HG03342 (cell line): Measurements from ENCODE around the gene ZNF423.

Source experiments
- ATAC-seq: cut with Tn5 transposase; IDR thresholded peaks from one replicate; pipeline ENCODE4 v1.9.1; 2021; ENCODE audit warnings: mild to moderate bottlenecking, moderate library complexity; ENCODE audit not compliant: unreplicated experiment

The ZNF423 gene

DNA sequence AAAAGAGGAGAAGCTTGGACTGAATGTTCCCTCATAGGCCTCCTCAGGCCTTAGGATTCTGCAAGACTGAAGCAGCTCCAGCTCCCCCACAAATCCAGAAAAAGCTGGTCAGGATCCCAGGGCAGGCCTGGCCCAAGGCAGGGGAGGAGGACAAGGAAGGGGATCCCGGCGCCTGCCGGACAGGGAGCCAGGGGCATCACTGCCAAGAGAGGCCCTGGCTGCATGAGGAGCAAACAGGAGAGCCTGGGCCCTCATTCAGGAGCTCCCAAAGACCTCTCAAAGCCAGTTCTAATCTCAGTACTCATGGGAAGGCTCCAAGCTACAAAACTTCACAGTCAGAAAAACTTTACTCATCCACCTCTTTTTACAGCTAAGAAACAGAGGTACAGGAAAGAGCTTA lies 67.3 kb downstream of the ZNF423 start:
- no peak for ATAC-seq

DNA sequence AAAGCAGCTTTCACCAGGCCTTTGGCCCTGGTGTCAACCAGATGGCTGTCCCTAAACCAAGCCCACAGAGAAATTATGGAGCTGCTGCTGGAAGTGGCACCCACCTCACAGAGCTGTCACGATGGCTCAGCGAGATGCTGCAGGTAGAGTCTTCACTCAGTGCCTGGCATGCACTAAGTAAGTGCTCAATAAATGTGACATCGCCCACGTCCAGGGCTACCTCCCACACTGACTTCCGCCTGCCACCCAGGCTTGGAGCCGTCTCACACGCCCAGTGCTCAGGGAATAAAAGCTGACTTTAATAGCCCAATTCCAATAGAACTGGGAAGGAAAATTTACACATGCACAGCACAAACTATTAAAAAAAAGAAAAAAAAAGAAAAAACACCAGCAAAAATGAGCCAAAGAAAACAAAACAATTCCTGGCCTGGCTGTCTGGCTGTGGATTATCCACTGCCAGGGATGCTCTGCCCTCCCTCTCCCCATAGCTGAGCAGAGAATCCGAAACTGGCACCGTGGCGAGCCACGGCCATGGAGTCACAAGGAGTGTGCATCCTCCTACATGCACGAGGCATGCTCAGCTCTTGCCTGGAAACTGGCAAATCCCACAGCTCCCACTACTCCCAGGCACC lies 68.9 kb downstream of the ZNF423 start:
- no peak for ATAC-seq

DNA sequence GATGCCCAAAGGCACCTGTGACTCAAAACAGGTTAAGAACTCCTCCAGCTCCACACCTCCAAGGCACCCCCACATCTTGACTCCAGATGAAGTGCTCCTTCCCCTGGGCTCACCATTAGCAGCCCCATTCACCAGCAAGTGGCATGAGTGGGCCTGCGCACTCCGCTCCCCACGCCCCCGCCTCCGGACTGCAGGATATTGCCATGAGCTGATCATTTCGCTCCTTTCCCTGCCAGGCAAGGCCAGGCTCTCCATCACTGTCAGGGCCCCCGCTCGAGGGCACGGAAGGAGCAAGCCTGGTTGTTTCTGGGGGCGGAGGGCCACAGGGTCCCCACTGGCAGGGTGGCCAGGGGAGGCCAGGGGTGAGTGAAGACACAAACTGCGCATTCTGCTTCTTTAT lies 69.9 kb downstream of the ZNF423 start:
- ATAC-seq: no peak

DNA sequence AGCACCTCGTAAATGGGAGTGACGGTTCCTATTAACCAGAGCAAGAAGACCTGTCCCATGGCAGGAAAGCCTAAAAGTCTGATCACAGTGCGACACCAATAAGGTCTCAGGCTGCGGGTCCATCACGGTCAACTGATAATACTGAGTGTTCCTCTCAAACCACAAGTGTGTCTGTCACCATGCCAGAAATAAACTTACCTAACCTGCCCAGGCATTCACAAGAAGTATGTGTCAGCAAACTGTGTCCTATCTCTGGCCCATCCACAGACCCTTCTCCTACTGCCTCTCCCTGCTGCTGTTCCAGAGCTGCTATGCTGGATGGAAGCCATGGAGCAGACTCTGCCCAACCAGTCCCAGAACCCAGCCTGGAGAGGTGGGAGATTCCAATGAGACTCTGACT lies 73.5 kb downstream of the ZNF423 start:
- no peak for ATAC-seq

DNA sequence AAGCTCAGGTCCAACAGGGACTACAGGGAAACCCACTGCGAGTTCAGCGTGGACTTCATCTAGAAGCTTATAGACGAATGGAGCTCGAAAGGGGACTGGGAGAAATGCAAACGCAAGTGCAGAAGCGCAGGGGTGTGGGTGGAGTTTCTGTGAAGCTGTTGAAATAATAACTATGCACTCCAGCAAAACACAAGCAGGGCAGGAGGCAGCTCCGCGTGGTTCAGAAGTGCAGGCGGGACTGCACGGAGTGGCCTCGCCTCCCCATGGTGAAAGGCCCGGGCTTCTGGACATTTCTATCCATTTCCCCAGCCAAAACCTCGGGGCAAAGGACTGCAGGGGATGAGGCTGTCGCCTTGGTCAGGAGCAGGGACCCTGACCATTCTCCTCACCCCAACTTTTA lies 74.5 kb downstream of the ZNF423 start:
- no peak for ATAC-seq

DNA sequence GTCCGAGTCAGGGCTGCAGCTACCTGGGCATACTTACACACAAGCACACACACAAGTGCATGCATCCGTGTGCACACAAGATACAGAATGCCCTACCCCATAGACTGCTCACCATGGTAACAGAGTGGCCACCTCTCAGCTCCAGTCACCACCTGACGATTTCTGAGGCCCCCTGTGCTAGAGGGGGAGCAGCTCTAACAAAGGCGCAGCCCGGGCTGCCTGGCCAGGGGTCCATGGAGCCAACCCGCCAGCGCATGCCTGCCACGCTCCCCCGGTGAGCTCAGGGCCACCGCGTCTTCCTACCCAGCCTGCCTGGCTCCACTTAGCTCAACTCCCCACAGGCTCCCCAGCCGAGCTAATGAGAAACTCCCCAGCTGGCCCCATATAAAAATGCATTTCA lies 75.5 kb downstream of the ZNF423 start:
- ATAC-seq: no peak

DNA sequence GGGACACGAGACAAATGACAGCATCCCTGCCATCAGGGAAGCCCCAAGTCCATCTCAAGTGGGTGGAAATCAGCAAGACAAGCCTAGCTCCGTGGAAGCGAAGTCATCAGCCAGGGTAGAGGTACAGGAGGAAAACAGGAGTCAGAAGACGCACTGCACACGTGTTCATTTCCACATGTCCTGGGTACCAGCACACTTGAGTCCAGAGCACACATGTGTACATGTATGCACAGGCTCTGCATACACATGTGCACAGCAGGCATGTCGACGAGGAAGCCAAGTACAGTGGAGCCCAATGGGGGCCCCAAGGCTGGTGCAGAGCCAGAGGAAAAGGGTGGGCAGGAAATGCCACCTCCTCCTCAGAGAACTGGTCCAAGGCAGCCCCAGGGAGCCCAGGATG lies 75.9 kb downstream of the ZNF423 start:
- no peak for ATAC-seq

DNA sequence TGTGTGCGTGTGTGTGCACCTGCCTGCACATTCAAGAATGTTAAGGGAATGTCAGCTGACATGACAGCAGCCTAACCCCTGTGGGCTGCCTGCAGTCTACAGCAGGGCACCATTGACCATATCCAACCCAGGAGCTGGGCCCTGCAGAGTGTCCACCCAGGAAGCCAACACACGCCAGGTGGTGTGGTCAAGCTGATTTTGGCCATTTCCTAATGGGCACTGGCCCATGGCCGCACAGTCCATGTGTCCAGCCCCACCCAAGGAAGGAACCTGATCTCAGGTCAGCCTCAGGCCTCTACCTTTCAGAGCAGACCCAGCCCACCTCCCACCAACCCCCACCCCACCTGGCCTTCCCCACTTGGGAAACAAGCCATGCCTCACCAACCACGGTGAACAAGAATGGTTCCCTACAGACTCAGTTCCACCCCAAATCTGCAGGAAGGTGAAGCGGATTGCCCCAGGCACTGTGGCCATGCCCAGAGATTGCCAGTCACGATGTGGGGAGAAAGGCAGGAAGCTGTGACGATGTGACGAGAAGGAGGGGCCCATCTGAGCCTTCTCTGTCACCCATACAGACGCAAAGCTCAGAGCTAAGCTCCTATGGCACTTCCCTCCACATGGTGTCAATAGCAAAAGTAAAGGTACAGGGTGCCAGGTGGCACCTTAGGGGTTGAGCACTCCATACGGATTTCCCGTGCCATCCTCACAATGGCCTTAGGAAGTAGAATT lies 77.5 kb downstream of the ZNF423 start:
- no peak for ATAC-seq

DNA sequence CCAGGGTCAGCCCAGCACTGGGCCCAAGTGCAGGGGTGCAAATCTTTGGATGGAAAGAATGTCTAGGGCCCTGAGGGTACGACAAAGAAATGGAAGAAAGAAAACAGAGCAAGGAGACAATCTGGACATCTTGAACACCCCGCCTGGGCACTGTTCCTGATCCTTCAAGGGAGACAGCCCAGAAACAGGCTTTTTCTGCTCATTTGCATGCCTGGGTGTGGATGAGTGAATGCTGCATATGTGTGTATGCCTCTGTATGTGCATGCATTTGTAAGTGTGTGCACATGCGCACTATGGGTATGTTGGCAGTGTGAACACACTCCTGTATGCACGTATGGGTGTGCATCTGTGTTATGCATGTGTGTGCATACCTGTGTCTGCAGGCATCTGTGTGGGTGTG lies 79.2 kb downstream of the ZNF423 start:
- no peak for ATAC-seq

DNA sequence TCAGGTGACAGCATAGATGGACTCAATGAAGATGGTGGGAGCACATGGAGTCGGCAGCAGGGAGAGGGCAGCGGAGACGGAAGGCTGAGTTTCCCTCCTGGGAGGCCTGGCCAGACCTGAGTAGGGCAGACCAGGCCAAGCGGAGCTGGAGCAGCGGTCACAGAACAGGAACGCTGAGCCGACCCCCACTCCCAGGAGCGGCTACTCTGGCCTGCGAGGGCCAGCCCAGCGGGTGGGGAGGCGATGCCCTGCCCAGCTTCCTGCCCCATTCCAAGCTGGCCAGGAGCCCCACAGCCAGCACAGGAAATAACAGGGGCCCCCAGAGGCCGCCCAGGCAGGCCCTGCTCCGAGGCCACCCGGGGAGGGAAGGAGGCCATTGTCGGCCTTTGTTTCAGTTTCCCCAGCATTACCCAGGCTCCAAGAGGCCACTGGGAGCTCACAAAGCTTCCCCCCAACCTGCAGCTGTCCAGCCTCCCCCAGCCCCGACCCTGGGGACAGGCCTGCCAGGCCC lies 79.8 kb downstream of the ZNF423 start:
- no peak for ATAC-seq

DNA sequence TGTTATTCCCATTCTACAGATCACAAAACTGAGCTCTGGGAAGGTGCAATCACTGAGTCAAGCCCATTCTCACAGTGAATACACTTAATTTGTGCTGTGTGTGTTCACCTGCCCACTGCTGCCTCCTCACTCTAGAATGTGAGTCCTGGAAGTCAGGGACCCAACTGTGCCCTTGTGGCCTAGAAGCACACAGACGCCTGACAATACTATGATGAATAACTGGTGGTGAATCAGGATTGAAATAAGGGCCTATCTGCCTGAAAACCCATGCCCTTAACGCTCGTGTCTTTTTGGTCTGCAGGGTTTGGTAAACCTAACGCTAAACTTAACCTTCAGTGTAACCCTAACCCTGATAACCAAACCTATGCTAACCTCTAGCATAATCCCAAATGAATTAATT lies 80.3 kb downstream of the ZNF423 start:
- no peak for ATAC-seq

DNA sequence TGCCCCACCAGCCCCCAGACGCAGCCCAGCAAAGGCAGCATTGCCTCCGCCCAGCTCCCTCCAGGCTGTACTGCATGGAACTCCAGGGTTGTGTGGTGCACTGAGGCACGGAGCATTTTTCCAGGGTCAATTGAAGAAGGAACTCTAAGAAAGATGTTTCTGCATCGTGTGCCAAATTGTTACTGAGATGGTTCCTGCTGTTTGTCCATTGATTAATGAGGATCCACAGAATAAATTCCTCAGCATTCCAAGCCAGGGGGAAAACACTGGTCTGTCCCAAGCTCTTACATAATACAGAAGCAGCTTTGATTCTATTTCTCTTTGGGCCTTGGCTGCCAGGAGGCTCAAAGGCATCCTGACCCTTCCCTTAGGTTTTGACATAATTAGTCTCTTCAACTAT lies 80.9 kb downstream of the ZNF423 start:
- ATAC-seq: no peak

DNA sequence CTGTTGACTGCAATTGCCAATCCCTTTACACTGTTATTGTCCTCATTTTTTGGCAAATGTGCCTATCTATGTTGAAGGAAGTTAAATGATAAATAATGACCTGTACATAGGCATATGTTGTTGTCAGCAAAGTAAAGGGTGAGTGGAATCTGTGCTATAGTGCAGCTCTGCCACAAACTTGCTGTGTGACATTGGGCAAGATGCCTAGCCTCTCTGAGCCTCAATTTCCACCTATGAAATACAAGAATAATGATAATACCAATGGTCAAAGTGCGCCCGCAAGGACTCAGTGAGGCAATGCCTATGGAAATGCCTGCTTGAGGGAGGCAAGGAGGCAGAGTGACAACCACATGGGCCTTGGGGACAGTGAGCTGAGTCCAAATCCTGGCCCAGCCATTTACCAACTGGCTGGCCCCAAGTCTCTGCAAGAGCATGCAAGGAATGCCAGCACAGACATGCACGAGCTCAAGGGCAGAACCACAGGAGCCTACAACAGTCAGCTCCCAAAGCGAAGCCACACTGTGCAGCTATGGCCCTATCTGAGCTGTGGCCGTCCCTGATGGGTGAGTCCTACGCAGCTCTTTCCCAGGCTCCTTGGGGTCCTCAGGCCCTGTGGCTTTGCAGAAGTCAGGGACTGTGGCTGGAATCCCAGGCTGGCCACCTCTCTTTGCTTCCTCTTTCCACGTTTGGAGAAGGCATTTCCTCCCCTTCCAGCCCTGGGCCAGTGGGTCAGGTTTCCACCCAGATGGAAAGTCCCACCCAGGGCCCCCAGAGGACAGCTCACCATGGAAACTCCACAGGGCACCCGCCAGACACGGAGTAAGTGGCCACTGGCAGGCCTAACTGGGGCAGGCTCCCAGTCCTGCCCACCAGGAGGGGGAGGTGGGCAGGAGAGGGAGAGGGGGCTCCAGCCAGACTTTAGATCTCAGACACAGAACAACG lies 82.1 kb downstream of the ZNF423 start:
- no peak for ATAC-seq

DNA sequence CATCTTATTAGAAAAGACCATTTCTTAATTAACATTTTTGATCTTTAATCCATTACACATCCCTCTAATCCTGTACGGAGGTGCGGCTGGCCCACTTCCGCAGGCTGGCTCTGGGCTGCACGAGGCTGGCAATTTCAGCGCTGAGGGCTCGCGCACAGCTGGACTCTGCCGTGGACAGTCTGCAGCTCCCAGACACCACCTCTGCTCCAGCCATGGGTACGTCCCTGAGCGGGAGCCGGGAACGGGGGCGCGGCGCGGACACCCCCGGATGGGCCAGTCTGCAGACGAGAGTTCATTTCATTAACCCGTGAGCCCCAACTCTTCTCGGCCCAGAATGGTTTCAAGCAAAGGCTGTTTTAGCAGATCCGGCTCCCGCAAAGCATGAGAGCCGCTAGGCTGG lies 87.9 kb downstream of the ZNF423 start:
- no peak for ATAC-seq

DNA sequence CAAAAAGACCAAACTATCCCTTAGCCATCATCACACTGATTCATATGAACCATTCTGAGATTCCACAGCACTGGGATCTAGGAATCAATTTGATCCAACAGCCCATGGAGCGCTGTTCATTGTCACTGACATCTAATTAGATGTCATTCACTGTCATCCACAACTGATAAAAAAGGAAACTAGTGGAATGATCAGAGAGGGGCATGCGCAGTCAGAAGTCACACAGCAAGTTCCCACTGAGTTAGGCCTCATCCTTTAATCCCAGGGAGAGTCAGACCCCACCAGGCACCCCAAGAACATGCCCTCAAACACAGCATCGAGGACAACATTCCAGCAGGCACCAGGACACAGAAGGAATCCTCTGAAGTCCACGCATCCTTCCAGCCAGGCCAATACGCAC lies 88.5 kb downstream of the ZNF423 start:
- ATAC-seq: no peak

DNA sequence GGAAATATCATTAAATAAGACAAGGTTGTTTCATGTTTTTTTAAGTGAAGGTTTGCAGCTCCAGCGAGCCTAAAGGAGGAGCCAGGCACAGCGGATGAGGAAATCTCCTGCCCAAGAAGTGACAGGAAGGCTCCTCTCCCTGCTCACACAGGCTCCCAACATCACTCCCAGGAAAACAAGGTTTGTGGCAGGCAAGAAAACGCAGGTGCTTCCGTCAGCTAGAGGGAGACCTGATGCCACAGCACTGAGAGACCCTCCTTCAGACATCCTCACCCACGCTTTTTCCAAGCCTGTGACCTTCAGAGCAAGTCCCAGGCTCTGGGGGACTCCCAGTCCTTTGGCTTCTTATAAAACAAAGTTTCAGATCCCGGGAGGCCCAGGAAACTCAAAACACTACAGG lies 89.7 kb downstream of the ZNF423 start:
- no peak for ATAC-seq

DNA sequence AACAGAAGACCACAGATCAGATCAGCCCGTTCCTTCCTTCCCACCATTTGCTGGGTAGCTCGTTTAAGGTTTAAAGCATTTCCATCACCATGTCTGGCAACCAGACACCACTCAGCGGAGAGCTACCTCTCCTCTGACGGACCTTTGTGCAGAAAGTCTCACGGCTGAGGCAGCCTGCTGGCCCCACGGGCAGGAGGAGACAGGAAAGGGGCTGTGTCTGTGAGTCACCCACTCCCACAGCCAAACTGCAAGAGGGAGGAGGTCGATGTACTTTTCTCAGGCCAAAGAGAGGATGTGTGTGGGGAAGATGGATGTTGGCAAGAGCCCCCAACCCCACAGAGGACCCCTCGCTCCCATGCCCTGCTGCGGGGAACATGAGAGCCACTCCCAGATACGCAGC lies 92.1 kb downstream of the ZNF423 start:
- no peak for ATAC-seq

DNA sequence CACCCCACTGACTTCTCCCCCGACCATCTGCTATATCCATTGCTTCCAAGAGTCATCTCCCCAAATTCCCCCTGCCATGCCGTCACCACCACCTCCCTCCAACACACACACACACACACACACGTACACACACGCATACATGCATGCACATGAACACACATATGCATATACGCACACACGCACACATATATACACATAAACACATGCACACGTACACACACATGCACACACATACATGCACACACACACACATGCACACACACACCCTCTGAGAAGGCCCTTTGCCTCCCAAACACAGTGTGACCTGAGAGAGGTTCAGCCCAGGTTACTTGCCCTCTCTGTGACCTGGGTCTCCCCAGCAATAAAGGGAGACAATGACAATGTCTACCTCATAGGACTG lies 95.1 kb downstream of the ZNF423 start:
- ATAC-seq: no peak

DNA sequence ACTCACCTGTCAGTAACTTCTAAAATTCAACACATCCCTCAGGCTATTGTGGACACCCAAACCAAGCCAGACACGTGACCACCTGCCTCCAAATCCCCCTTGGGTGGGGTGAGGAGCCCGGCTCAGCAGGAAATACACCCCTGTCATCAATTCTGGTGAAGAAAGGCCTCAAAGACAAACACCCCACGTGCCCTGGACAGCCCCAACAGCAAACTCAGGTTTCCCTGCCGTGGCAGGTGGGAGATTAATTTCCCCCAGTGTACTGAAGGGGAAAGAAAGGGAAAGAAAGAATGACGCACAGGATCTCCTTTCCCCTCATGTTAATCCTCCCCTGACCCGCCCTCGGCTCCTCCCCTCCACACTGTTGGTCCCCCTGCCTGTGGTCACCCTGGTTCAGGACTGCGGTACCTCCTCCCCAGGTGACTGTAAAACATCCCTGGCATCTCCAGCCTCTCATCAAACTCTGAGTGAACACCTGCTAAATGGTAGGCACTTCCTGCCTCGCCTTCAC lies 98.3 kb downstream of the ZNF423 start:
- no peak for ATAC-seq

DNA sequence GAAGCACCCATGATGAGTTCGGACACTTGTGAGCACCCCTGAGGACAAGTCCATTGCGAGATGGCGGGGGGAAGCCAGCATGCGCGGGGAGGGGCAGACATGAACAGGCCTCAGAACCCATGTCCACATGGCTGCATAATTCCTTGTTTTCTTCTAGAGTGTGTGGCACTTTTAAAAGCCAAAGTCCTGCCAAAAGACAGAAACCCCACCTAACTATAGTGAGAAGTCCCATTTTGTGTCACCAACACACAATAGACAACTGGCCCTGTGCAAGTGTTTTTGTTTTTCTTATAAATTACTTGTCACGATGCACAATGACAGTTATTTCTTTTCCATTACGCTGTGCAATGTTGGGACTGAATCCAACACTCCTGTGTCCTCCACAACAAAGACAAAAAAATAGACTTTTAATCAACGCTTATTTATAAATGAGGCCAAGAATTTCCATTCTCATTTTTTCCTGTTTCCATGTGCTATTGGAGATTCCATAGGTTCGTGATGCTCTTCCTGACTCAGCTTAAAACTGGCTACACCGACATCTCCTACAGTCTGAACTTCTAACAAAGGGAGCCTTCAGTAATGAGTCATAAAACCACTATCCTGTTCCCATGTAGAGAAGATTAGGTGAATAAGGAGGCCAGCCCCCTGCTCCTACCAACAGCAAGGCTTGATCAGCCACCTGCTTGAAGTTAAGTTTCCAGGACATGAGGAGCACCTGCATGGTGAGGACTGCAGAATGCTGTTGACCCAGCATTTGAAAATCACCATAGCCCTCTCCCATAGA lies 98.9 kb downstream of the ZNF423 start:
- ATAC-seq: no peak
